Skin epidermis (tissue), 12 donors: ENCODE data around the gene ZNF30.
"Not testable (repeated sequence)": the region's sequence is repeated elsewhere in the genome, so short reads cannot be mapped to it uniquely, and the experiment has no call there.

ENCODE experiments used
- H3K27ac ChIP-seq, 21 experiments: fragments of 200-600 bp; sonication (generic) in 11 of 21; one replicate each; pipeline ENCODE4 v1.5.0; 2020; ENCODE audit warnings: mild to moderate bottlenecking in 3 of 21, inconsistent platforms in 2 of 21, moderate library complexity in 2 of 21
- H3K4me3 ChIP-seq, 7 experiments: fragments of 200-600 bp; sonication (generic) in 2 of 7; one replicate each; pipeline ENCODE4 v1.5.0; 2020; ENCODE audit warnings: inconsistent platforms in 2 of 7, mild to moderate bottlenecking in 2 of 7, moderate library complexity in 1 of 7

Gene ZNF30

DNA sequence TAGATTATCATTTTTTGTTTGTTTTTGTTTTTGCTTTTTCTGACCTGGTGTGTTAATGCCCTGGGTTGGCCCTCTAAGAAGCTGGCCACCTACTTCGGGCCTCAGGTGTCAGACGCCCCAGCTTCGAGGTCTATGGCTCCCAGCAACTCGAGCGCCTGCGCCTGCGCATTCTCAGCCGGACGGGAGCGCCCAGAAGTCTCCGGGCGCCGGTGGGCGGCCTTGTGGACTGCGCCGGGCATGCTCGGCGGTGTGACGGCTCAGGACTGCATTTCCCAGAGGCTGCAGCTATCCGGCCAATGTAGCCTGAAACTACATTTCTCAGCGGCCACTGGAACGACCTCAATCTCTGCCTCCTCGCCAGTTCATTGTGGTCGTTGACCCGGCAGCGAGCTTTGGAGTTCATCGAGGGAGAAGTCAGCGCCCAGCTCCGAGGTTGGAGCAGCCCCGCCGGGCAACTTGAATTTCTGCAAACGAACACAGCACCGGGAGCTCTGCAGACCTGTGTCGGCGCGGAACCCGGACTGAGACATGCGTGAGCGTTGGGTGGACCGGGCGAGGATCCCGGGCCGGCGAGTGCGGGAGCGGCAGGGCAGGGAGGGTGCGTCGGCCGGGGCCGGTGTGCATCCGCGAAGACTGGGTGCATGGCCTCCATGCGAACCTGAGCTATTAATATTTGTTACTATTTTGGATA is at the start of gene ZNF30:
Gene ZNF30, plus strand, starts transcription at position 219 of the 691 bp plus-strand sequence. CDS start 3,045 bp downstream, outside the sequence.
- Histone ChIP-seq H3K27ac (peak within 1 kb of the TSS in 20 of 21 experiments; percentile 21 to 81 (median 72)), H3K4me3 (peak within 1 kb of the TSS; percentile 38 to 82 (median 56))

DNA sequence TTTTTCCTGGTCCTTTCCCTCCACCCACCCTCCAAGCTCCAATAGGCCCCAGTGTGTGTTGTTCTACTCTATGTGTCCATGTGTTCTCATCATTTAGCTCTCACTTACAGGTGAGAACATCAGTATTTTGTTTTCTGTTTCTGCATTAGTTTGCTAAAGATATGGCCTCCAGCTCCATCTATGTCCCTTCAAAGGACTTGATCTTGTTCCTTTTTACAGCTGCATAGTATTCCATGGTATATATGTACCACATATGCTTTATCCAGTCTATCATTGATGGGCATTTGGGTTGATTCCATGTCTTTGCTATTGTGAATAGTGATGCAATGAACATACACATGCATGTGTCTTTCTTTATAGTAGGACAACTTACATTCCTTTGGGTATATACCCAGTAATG is 47.1 kb upstream of the ZNF30 start:
- Histone ChIP-seq H3K4me3 (no peak overlapping the region), H3K27ac (no peak overlapping the region)

DNA sequence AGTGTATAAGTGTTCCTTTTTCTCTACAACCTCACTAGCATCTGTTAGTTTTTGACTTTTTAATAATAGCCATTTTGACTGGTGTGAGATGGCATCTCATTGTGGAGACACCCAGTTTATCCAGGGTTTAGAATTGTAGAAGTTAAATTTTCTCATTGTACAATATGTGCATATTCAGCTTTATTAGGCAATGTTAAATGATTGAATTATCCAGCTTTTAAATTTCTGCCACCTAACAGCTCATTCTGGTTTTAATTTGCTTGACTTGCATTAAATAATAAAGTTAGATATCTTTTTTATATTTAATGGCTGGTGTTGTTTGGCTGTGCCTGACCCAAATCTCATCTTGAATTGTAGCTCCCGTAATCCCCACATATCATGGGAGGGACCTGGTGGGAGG is 46.7 kb upstream of the ZNF30 start:
- H3K4me3 ChIP-seq = no peak overlapping the region
- no peak overlapping the region for H3K27ac ChIP-seq

DNA sequence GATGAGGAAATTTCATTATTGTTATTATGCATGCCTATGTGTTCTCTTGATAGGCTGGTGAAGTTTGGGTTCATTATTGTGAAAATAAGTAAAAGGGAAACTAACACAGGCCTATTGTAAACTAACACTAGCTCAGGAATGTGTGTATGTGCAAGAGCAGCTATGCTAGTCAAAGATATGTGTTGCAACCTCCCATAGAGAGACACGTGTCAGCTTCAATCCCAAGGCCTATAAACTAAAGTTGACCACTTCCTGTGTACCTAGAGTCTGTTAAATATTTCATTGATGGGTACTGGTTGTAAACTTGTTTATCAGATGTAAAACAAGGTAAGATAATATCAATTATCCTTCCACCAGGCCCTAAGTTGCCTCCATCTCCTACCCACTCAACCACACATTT is 44.7 kb upstream of the ZNF30 start:
- H3K27ac ChIP-seq = no peak overlapping the region
- H3K4me3 ChIP-seq = no peak overlapping the region

DNA sequence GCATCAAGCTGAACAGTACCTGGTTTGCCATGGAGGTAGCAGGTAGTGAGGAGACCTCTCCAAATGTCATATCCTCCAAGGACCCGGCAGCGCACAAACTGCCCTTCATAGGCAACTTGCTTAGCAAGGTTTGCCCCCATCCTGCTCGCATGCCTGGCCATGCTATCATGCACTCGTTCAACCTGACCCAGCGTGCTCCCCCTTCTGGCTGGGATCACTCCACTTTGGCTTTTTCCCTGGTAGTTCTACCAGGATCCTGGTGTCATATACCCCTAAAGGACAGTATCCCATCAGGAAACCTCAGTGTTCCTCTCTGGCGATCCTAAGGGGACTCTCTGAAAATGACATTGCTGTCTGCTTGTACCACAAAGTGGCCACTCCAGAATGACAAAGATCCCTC is 38.6 kb upstream of the ZNF30 start:
- Histone ChIP-seq H3K4me3 (no peak overlapping the region), H3K27ac (no peak overlapping the region)

DNA sequence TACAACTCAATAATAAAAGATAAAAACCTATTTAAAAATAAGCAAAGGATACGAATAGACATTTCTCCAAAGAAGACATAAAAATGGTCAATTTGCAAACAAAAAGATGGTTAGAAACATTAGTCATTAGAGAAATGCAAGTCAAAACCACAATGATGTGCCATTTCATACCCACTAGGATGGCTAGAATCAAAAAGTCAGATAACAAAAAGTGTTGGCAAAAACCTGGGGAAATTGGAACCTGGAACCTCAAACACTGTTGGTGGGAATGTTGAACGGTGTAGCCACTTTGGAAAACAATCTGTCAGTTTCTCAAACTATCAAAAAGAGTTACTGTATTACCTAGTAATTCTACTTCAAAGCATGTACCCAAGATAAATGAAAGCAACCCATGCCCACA is 26.5 kb upstream of the ZNF30 start:
- Histone ChIP-seq H3K4me3 (no peak overlapping the region), H3K27ac (no peak overlapping the region)

DNA sequence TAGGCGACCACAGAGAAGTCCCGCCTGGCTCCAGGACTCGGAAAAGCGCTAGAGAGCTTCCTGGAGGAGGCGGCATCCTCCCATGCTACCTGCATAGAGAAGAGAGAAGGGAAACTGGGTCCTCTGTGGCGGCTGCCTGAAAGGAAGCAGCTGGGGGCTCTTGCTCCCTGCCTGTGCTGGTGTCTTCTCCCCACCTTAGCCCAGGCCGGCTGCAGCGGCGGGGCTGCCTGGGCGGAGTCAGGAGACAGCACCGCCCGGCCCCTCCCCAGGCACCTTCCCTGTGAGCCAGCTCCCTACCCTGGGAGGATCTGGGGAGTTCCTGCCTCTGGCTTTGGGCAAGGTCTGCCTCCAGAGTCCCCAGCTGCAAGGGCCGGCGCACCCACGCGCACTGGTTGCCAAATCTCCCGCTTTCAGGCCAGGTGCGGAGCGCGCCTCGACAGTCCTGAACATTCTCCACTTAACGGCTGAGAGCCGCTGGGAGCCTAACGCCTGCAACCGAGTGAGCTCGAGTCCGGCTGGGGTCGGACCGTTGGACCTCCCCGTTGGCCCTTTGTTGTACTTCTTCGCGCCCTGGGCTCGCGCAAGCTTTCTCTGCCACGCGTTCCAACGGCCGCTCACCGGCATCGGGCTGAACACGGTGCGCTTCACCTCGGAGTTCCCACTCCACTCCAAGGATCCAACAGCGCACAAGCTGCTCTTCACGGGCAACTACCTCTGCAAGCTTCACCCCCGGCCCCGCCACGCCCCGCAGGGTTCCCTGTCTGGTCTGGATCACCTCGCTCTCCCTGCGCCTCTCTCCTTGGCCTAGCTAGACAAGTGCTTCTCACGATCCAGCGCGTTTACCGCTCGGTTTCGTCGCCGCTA is 21.8 kb upstream of the ZNF30 start:
- Histone ChIP-seq H3K27ac (no peak overlapping the region), H3K4me3 (no peak overlapping the region)

DNA sequence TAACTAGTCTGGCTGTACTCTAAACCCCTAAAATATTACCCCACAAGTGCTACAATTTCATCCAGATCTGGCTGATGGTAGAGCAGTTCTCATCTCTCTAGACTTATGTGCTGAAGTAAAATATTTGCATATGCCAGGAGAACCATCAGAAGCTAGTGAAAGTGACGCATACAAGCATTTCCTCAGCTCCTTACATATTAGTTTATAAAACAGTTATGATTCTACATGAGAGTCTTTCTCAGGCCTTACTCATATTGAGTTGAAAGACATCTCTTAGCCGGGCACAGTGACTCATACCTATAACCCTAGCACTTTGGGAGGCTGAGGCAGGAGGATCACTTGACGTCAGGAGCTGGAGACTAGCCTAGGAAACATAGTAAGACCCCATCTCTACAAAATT is 15.9 kb upstream of the ZNF30 start:
- Histone ChIP-seq H3K4me3 (no peak overlapping the region), H3K27ac (no peak overlapping the region)

DNA sequence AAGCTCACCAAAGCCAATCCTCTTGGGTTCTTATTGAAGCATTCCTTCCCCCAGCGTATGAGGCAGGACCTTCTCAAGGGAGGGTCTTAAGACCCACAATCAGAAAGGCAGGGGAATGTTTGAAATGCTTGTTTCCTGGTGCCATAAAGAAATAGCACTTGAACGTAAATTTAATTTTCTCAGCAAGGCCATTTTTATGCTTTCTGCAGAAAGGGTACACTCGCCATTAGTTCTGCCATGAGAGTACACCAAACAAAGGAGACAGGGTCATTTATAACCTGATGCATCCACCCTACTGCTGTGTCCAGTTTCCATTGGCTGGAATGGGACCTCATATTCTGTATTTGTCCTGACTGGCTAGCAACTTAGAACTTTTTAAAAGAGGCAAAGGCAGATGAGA is 9.6 kb upstream of the ZNF30 start:
- not testable (repeated sequence) for H3K4me3 ChIP-seq

DNA sequence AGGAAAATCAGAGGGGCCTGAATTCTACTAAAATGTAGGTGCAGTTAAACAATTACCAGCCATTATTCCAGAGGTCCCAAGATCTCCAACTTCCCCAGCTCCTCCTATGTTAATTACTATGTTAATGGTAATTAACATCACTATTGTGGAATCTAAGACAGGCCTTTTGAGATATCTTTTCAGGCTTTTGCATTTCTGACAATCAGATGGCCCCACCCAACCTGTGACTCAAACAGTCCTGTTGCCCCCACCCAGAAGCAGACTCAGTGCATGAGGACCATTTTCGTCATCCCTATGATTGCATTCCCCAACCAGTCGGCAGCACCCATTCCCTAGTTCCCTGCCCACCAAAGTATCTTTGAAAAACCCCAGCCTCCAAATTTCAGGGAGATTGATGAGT is 8.5 kb upstream of the ZNF30 start:
- no peak overlapping the region for H3K27ac ChIP-seq
- H3K4me3 ChIP-seq = no peak overlapping the region

More for the DNA sequence above, 9.6 kb upstream of the ZNF30 start:
- not testable (repeated sequence) for H3K27ac ChIP-seq

DNA sequence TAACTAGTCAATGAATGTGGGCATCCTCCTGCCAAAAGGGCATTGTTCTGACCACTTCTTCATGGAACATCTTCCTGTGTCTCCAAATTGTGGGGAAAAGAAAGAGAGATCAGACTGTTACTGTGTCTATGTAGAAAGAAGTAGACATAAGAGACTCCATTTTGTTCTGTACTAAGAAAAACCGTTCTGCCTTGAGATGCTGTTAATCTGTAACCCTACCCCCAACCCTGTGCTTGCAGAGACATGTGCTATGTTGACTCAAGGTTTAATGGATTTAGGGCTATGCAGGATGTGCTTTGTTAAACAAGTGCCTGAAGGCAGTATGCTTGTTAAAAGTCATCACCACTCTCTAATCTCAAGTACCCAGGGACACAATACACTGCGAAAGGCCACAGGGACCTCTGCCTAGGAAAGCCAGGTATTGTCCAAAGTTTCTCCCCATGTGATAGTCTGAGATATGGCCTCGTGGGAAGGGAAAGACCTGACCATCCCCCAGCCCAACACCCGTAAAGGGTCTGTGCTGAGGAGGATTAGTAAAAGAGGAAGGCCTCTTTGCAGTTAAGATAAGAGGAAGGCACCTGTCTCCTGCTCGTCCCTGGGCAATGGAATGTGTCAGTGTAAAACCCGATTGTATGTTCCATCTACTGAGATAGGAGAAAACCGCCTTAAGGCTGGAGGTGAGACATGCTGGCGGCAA is 6.5 kb upstream of the ZNF30 start:
- H3K4me3 ChIP-seq = not testable (repeated sequence)

DNA sequence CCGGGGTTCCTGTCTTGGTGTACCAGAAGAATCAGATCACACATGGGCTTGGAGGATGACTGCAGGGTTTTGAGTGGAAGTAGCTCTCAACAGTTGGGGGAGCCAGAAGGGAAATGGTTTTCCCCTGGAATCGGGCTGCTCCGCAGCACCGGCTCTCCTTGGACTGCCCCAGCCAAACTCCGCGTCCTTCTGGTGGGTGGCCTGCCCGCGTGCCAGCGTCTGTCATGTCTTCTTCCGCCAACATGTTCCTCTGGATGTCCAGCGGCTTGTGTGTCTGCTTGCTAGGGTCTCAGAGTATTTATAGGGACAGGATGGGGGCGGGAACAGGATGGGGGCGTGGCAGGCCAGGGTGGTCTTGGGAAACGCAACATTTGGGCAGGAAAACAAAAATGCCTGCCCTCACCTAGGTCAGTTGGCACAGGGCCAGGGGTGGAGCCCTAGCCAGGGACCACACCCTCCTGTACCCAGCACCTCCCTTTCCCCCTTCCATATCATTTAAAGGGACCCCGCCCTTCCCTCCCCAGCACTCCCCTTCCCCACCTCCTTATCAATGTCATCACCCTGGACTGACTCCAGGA is 1.3 kb upstream of the ZNF30 start:
- H3K27ac ChIP-seq = no peak overlapping the region
- no peak overlapping the region for H3K4me3 ChIP-seq

More for the DNA sequence above, 6.5 kb upstream of the ZNF30 start:
- not testable (repeated sequence) for H3K27ac ChIP-seq

DNA sequence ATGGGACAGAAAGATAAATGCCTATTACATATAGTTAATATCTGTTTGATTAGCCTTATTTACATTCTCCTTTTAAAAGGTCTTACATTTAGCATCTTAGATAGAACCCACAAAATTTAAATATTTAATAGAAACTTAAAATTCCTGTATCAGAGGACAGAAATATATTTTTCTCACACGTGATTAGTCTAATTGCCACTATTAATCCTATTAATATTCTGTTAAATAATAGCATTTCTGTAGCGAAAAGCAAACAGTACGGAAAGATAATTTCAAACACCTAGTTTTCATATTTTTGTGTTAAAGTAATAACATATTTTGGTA is 380 bp upstream of the ZNF30 start:
- H3K4me3 ChIP-seq = peak overlapping the region in 3 of 7 experiments; percentile 55 to 82 (median 56)

DNA sequence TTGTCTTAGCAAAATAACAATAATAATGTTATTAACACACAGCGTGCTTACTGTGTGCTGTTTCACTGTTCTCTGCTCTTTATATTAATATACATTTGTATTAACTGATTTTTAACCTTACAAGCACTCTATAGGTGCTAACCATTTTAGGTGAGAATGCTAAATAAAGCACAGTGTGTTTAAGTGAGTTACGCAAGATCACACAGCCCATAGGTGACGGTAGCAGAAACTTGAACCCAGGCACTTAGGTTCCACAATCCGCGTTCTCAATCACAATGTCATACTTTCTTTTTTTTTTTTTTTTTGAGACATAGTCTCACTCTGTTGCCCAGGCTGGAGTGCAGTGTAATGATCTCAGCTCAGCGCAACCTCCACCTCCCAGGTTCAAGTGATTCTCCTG is 5.8 kb downstream of the ZNF30 start:
- Histone ChIP-seq H3K4me3 (no peak overlapping the region), H3K27ac (no peak overlapping the region)

More for the DNA sequence above, 380 bp upstream of the ZNF30 start:
- peak overlapping the region in 4 of 21 experiments; percentile 51 to 81 (median 64) for H3K27ac ChIP-seq

DNA sequence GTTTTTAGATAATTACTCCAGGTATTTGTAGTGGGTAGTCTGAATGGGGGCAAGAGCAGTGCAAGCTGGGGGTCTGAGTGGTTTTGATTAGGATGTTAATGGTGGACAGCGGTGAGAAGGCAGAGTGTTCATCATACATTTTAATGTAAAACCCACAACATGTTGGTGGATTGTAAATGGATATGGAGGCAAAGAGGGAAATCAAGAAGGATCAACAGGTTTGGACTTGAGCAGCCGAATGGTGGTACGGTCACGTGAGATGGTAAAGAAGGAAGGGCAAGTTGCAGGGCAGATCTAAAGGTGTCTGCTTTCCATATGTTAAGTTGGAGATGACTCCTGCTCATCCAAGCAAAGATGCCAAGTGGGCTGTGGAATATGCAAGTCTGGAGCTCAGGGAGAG is 9.5 kb downstream of the ZNF30 start:
- Histone ChIP-seq H3K27ac (no peak overlapping the region), H3K4me3 (no peak overlapping the region)

DNA sequence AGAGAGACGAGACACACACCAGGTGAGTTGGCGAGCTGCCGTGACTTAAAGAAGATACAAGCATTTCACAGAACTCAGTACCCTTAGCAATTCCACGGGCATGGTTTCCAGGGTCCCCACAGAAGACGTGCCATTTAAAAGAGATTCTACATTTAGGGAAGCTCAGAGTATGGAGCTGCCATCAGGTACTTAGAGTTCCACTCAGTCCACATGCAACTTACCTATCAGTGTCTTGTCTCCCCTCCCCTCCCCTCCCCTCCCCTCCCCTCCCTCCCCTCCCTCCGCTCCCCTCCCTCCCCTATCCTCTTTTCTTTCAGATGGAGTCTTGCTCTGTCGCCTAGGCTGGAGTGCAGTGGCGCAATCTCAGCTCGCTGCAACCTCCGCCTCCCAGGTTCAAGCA is 12.2 kb downstream of the ZNF30 start:
- Histone ChIP-seq H3K27ac (no peak overlapping the region), H3K4me3 (no peak overlapping the region)

DNA sequence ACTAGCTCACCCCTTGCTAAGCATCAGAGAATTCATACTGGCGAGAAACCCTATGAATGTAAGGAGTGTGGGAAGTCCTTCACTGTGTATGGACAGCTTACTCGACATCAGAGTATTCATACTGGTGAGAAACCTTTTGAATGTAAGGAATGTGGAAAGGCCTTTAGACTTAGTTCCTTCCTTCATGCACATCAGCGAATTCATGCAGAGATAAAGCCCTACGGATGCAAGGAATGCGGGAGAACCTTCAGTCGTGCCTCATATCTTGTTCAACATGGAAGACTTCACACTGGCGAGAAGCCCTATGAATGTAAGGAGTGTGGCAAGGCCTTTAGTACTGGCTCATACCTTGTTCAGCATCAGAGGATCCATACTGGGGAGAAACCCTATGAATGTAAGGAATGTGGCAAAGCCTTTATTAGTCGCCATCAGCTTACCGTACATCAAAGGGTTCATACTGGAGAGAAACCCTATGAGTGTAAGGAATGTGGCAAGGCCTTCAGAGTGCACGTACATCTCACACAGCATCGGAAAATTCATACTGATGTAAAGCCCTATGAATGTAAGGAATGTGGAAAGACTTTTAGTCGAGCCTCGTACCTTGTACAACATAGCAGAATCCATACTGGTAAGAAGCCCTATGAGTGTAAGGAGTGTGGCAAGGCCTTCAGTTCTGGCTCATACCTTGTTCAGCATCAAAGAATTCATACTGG is 17.3 kb downstream of the ZNF30 start:
- no peak overlapping the region for H3K4me3 ChIP-seq

DNA sequence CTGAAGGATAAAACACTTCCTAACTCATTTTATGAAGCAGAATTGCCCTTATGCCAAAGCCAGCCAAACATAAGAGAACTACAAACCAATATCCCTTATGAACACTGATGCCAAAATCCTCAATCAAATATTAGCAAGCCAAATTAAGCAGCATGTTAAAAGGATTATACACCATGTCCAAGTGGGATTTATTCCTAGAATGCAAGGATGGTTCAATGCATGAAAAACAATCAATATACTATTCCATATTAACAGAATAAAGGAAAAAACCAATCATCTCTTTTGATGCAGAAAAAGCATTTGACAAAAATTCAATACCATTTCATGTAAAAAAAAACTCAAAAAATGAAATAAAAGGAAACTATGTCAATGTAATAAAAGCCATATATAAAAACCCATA is 26.4 kb downstream of the ZNF30 start:
- no peak overlapping the region for H3K4me3 ChIP-seq

More for the DNA sequence above, 17.3 kb downstream of the ZNF30 start:
- no peak overlapping the region for H3K27ac ChIP-seq

DNA sequence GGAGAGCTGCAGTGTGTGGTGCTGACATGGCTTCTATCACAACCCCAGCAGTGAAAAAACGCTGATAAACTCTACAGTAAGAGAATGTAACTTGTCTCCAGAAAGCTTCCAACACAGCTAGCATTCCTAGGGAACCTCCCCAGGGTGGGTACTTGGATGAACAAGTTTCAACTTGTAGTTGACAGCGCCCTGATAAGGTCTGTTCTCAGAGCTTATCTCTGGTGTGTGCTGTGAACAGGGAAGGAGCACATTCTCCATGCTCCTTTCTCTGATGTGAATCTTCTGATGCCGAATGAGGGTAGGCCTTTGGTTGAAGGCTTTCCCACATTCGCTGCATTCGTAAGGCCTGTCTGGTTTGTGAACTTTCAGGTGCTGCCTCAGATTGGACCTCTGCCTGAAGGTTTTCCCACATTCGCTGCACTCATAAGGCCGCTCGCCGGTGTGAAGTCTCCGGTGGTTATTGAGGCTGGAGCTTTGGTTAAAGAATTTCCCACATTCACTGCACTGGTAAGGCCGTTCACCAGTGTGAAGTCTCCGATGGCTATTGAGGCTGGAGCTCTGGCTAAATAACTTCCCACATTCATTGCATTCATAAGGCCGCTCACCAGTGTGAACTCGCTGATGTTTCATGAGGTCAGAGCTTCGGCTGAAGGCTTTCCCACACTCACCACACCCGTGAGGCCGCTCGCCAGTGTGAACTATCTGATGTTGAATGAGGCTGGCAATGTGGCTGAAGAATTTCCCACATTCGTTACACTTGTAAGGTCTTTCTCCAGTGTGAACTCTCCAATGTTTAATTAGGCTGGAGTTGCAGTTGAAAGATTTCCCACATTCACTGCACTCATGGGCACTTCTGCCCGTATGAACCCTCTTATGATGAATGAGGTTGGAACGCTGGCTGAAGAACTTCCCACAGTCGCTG is 31.4 kb downstream of the ZNF30 start:
- Histone ChIP-seq H3K27ac (no peak overlapping the region), H3K4me3 (no peak overlapping the region)

More for the DNA sequence above, 26.4 kb downstream of the ZNF30 start:
- H3K27ac ChIP-seq = no peak overlapping the region
